NCI-H187 treated with DMSO at 0.1 percent for 48 hours (cell line): ENCODE measurements around the gene TUT4.
A peak's percentile ranks its signal among the peaks of the same experiment; 100 is the strongest.
"Not testable (repeated sequence)": the region's sequence is repeated elsewhere in the genome, so short reads cannot be mapped to it uniquely, and the experiment has no call there.

Source experiments
- DNase-seq: peaks from one replicate; lab custom pipeline; 2025; lab: John Stamatoyannopoulos, UW

Gene TUT4, protein sequence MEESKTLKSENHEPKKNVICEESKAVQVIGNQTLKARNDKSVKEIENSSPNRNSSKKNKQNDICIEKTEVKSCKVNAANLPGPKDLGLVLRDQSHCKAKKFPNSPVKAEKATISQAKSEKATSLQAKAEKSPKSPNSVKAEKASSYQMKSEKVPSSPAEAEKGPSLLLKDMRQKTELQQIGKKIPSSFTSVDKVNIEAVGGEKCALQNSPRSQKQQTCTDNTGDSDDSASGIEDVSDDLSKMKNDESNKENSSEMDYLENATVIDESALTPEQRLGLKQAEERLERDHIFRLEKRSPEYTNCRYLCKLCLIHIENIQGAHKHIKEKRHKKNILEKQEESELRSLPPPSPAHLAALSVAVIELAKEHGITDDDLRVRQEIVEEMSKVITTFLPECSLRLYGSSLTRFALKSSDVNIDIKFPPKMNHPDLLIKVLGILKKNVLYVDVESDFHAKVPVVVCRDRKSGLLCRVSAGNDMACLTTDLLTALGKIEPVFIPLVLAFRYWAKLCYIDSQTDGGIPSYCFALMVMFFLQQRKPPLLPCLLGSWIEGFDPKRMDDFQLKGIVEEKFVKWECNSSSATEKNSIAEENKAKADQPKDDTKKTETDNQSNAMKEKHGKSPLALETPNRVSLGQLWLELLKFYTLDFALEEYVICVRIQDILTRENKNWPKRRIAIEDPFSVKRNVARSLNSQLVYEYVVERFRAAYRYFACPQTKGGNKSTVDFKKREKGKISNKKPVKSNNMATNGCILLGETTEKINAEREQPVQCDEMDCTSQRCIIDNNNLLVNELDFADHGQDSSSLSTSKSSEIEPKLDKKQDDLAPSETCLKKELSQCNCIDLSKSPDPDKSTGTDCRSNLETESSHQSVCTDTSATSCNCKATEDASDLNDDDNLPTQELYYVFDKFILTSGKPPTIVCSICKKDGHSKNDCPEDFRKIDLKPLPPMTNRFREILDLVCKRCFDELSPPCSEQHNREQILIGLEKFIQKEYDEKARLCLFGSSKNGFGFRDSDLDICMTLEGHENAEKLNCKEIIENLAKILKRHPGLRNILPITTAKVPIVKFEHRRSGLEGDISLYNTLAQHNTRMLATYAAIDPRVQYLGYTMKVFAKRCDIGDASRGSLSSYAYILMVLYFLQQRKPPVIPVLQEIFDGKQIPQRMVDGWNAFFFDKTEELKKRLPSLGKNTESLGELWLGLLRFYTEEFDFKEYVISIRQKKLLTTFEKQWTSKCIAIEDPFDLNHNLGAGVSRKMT (N-terminal part only)

DNA sequence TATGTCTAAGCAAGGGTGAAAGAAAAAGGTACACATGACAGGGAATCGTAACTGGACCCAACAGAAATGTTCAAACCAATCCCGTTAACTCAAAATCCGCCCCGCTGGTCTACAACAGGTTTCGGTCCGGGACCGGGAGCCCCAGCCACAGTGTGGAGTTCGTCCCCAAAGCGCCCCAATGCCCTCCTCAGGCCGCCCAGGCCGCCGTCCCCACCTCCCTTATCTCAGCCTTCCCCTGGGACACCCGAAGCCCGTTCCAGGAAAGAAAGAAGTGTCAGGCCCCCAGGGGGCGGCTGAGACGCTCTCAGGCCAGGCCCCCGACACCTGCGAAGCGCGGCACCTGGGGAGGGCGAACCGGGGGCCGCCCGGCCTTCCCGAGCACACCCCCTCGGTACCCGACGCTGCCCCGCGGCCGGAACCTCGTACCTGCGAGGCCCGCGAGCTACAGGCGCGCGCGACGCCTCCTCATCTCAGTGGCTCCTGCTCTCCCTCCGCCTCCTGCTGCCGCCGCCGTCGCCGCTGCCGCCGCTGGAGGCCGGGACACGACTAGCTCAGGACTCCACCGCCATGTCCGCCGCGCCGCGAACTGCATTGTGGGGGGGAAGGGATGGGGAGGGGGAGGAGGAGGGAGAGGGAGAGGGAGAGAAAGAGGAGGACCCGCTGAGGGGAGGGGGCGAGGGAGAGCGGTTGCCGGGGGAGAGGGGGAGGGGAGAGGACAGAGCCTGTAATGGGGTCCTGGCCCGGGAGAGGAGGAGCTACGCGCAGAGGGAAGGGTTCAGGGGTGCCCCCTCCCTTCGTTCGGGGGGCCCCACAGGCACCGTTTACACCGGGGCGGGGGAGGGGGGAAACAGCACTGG lies at the start of gene TUT4:
TSS of gene TUT4 (minus strand) at position 588 of the 857 bp plus-strand sequence. CDS start 26,812 bp downstream, outside the sequence.
- DNase-seq: peak; percentile 44

DNA sequence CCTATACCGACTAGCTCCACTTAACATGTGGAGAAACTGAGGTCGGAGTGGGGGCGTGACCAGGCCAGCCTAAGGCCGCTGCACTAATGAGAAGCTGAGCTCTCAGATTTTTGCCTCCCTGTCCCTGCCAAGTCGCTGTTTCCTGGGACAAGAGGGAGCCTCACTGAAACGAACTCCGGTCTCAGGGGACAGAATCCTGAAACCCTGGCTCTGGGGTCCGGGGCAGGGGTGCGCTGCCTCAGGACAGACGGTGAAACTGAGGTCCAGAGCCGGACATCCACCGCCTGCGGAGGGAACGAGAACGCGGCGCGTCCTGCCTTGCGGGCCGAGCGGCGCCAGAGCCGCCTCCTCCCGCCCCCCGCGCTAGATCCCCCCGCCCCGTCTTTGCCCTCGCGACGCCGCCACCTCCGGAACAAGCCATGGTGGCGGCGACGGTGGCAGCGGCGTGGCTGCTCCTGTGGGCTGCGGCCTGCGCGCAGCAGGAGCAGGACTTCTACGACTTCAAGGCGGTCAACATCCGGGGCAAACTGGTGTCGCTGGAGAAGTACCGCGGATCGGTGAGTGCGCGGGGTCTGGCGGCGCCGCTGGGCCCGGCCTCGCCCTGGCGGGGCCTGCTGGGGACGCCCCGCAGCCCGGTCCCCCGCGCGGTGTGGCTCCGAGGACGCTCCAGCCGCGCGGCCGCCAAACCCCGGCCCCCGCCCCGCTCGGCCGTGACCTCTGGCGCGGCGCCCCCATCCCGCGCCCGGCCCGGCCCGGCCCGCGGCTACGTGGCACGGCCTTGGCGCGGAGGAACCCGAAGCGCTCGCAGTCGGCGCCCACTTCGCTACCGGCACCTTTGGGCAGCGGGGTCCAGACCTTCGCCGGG lies 49.3 kb upstream of the TUT4 start, which contains the start of gene GPX7:
TSS of gene GPX7 (plus strand) at position 381 of the 865 bp plus-strand sequence. CDS start at position 420, 39 bp downstream.
- no peak for DNase-seq

DNA sequence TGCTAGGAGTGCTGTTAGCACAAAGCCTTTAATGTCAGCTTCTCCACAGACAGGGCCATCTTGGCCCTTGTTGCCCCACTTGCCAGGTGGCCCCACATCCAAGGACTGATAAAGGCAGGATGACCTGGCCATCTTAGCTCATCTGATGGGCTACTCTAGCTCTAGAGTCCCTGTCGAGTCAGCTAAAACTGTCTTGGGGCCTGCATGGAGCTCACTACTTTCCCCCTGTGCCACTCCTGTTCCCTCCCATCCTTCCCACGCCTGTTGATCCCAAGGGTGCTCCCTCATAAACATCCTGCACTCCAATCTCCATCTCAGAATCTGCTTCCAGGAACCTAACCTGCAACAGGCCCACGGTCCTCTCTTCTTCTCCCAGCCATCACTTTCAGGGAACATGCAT lies 48.6 kb upstream of the TUT4 start:
- no peak for DNase-seq

DNA sequence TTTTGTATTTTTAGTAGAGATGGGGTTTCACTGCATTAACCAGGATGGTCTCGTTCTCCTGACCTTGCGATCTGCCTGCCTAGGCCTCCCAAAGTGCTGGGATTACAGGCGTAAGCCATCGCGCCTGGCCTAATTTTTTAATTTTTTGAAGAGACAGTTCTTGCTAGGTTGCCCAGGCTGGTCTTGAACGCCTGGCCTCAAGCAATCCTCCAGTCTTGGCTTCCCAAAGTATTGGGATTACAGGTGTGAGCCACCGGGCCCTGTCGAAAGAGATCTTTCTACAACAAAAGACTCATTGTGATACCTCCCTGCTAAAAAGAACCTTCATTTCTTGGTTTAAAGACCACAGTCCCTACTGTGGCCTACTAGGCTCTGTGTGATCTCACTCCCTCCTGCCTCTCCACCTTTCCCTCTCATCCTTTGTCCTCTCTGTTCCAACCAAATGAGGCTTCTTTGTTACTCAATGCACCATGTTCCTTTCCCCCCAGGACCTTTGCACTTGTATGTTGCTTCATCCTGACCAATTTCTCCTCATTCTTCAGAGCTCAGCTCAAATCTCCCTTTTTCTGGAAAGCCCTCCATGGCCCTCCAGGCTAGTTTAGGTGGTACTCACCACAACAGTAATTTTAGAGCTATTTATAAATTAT lies 47.8 kb upstream of the TUT4 start:
- no peak for DNase-seq

DNA sequence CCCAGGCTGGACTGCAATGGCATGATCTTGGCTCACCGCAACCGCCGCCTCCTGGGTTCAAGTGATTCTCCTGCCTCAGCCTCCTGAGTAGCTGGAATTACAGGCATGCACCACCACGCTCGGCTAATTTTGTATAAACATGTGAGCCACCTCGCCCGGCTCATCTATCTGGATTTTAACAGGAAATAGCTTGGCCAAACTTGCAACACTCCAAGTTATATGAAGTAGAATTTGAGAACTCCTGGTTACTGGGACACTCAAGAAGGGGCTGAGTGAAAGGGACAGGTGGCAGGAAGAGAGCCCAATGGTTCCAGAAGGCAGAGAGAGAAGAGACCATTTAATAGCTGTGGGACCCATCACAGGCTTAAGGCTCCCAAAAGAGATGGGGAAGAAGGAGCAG lies 46.3 kb upstream of the TUT4 start:
- DNase-seq: no peak

DNA sequence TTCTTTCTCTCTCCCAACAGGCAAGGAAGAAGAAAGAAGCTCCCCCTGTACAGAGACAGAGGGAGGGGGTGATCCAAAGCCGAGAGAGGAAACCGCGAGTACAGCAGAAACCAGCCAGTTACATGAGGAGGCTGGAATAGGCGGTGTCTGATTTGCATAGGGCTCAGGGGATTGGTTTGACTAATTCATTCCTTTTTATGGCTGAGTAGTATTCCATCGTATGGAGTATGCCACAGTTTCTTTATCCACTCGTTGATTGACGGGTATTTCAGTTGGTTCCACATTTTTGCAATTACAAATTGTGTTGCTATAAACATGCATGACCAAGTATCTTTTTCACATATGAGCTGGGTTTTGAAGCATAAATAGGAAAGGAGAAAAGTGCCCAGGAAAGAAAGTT lies 45.8 kb upstream of the TUT4 start:
- no peak for DNase-seq

DNA sequence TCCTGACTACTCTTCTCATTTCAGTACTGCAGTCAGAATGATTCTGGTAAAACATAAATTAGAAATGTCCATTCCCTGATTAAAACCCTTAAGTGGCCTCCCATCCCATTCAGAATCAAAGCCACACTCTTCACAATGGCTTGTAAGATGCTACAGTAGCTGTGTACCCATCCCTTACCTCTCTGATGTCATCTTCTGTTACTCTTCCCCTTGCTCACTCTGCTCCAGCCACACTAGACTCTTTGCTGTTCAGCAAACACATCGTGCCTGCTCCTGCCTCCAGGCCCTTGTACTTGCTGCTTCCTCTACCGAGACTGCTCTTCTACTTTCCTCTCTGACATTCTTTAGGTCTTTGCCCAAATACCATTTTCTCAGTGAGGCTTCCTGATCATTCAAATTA lies 45.0 kb upstream of the TUT4 start:
- no peak for DNase-seq

DNA sequence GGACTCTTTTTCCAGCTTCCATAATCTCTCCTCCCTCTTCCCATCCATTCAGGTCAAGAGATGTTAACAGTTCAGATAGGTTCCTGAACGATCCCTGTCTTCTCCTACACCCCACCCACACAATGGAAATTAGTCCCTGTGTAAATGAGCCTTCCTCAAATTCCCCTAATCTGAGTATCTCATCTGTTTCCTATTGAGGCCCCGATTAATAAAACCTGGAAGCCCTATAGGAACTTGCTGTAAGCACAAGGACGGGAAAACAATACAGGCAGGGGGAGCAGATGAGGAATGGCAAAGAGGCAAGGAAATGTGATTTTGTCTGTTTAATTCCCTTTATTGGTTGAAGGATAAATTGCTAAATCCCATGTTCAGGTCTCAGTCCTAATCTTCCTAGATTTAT lies 42.2 kb upstream of the TUT4 start:
- DNase-seq: no peak

DNA sequence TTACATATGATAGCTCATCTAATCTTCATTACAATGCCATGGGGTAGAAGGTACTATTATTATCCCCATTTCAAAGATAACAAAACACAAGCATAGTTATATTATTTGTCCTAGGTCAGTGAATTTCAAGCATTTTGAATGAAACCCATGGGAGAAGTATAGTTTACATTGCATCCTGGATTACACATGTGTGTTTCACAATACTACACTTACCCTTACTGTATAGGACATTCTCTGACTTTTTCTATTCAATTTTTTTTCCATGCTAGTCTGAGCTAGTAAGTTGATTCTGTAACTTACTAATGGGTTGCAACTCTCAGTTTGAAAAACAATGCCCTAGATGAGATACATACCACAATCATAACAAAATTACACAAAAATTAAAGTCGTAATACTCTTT lies 40.6 kb upstream of the TUT4 start:
- no peak for DNase-seq

DNA sequence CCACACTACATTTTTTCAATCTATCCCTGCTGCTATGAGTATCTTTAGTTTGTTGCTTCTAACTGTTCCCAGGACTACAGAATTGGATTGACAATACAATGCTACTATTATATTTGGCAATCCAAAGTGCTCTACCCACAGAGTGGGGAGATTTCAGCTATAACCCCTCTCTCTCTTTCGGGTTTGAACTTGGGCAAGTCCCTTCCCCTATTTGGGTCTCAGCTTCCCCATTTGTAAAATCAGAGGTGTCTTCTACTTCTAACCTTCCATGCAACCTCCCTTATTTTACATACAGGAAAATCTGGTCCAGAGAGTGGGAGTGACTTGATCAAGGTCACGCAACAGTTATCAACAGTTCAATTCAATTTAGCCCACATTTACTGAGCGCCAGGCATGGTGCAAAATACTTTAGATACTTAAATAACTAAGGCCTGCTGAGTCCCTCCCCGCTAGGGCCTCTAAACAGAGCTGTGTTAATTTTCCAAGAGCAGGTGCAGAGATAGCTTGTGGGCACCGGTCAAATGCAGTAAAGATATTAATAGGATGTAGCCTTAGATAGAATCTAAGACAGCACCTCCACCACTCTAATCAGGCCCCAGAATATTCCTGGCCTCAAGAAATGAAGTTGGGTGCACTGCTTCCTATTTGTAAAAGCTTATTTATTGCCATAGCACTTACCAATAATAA lies 39.9 kb upstream of the TUT4 start:
- no peak for DNase-seq

DNA sequence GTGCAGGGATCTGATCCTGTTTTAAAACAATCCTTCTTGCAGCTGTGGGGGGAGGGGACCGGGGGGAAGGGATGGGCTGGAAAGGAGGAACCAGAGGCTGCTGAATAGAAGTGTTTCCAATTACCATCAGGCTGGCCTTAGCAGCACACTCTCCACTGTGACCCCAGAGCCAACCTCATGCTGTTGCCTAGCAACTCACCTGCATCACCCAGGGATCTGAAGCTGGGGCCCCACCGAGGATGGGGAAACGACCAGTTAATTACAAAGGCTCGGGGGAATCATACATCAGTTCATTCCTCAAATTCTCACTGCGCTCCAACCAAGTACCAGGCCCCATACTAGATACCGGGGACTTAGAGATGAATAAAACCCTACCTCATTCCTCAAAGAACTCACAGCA lies 37.4 kb upstream of the TUT4 start:
- no peak for DNase-seq

DNA sequence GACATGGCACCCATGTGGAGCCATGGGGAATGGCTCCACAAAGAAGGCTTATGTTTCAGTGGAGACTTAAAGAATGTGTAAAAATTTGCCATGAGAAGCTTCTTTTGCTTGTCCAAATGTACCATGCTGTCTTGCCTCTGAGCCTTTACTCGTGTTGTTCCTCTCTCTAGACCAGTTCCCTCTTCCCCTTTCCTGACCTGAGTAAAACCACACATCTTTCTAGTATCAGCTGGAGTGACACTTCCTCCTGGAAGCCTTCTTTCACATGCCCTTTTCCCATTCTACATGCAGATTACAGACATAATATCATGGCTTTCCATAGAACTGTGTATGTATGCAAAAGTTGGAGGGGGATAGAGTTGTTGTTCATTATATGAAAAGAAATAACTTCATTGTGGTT lies 35.6 kb upstream of the TUT4 start:
- no peak for DNase-seq

DNA sequence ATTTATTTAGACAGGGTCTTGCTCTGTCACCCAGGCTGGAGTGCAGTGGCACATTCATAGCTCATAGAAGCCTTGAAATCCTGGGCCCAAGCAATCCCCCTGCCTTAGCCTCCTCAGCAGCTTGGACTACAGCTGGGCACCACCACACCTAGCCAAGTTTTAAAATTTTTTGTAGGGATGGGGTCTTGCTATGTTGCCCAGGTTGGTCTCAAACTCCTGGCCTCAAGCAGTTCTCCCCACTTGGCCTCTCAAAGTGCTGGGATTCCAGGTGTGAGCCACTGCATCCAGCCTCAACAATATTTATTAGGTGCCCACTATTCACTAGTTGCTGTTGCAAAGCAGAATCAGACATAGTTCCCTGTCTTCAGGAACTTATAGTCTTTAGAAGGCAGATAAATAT lies 35.1 kb upstream of the TUT4 start:
- DNase-seq: no peak

DNA sequence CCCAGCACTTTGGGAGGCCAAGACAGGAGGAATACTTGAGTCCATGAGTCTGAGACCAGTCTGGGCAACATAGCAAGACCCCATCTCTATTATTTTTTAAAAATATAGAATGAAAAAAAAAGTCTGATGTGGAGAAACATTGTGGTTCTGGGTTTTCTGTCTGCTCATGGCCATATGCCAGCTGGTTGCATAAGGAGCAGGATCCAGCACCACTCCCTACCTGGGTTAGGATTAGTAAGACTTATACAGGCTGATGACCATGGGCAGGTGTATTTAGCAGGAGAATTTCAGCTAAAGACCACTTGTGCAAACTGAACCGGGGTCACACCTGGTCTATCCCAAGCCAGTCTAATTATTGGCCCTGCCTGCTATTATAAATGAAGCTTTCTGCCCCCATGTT lies 32.6 kb upstream of the TUT4 start:
- no peak for DNase-seq

DNA sequence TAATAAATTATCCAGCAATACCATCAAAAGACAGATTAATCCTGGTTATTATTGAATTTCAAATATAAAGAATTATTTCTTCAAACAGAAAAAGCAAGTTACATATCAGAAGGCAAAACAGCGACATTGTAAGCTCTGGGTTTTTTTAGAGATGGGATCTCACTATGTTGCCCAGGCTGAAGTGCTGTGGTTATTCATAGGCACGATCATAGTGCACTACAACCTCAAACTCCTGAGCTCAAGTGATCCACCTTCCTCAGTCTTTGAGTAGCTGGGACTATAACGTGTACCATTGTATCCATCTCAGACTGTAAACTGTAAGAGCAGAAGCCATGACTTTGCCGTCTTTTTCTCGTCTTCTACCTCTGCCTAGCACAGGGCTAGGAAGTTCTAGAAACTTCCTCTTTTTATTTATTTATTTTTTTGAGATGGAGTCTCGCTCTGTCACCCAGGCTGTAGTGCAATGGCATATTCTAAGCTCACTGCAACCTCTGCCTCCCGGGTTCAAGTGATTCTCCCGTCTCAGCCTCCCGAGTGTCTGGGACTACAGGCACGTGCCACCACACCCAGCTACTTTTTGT lies 29.3 kb upstream of the TUT4 start:
- DNase-seq: no peak

DNA sequence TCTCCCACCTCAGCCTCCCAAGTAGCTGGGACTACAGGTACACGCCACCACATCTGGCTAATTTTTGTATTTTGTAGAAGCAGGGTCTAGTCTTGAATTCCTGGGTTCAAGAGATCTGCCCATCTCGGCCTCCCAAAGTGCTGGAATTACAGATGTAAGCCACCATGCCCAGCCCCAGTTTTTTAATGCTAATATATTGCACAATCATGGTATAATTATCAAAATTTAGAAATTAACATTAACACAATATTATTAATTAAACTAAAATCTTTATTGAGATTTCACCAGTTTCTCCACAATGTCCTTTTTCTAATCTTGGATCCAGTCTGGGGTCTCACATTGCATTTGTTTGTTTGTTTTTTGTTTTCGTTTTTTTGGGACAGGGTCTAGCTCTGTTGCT lies 27.4 kb upstream of the TUT4 start:
- DNase-seq: no peak

DNA sequence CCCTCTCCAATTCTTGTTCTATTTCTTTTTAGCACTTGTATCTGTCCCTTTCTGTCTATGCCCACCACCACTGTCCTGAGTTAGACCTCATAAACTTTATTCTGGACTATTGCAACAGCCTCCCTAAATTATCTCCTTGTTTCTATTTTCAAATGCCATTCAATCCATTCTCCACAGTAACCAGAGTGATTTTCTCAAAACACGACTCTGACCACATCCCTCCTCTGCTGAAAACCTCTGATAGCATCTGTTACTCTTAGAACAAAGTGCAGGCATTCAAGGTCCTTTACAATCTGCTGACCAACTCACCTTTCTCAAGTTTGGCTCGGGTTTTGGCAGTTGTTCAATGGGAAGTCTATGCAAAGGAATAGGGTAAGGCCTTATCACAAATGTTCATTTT lies 26.5 kb upstream of the TUT4 start:
- DNase-seq: no peak

DNA sequence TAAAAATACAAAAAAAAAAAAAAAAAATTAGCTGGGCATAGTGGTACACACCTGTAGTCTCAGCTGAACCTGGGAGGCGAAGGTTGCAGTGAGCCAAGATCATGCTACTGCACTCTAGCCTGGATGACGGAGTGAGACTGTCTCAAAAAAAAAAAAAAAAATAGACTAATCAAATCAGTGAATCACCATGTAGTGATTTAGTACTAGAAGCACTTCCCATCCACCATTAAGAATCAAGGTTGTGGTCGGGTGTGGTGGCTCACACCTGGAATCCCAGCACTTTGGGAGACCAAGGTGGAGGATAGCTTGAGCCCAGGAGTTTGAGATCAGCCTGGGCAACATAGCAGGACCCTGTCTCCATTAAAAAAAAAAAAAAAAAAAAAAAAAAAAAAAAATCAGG lies 25.2 kb upstream of the TUT4 start:
- DNase-seq: not testable (repeated sequence)

DNA sequence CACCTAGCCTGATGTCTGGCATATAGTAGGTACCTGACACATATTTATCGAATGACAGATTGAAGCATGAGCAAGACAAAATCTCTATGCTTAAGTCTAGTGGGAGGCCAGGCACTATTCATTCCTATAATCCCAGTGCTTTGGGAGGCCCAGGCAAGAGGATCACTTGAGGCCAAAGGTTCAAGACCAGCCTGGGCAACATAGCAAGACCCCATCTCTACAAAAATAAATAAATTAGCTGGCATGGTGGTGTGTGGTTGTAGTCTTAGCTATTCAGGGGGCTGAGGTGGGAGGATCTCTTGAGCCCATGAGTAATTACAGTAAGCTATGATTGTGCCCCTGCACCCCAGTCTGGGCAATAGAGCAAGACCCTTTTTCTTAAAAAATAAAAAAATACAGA lies 23.2 kb upstream of the TUT4 start:
- DNase-seq: no peak
